Stromal cell of bone marrow (primary cell): Measurements from ENCODE around the gene CFAP221.
"Not testable (repeated sequence)": the region's sequence is repeated elsewhere in the genome, so short reads cannot be mapped to it uniquely, and the experiment has no call there.

Experiments
- DNase-seq: peaks from one replicate; pipeline ENCODE4 v3.0.0-alpha.2; 2012; ENCODE audit warnings: low read depth

CFAP221 gene

DNA sequence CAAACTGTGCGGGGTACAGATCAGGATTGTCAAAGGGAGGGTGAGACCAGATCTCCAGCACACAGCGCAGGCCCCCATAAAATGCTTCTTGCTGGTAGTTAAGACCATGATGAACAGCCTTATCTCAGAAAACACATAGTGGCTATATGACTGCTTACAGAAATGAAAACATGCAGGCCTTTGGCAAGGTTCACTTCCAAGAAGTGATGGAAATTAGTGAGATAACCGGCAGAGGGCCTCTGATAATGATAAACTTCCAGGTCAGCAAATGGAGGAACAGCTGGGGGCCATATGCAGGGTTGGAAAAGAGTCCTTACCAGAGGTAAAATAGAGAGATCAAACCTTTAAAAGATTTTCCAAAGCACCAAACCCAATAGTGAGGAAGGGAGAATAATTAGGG, 46.6 kb downstream of the CFAP221 start:
- DNase-seq = no peak

DNA sequence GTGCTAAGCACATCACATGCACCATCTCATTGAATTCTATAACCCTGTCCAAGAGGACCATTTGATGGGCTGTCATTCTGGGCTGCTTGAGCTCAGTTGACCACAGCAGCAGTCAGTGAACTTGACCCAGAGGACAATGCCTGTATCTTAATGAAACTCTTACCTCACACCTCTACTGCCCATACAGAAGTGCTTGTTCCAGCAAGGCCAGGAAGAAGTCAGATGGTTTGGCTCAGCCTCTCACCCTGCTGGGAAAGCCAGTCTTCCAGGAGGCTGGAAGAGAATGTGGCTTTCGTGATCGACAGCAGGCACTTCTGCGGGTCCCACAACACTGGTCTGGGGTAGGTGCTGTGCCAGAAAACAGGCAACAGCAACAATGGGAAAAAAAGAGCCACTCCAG, 47.3 kb downstream of the CFAP221 start:
- no peak for DNase-seq

DNA sequence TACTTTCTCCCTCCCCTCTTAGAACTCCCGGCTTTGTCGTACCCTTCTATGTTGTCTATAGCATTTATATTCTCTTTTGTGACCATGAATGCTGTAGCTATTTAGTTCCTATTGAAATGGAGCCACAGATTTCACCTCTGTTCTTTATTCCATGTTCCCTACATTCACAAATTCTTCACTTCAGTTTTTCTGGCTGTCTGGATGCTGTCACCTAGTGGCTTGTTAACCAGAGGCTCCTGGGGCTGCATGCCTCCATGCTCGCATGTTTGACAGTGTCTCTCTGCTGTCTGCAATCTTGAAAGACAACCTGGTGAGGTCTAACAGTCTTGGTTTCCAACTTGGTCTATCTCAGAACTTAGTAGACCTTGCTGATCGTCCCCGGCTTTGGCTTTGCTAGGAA, 48.2 kb downstream of the CFAP221 start:
- DNase-seq = no peak

DNA sequence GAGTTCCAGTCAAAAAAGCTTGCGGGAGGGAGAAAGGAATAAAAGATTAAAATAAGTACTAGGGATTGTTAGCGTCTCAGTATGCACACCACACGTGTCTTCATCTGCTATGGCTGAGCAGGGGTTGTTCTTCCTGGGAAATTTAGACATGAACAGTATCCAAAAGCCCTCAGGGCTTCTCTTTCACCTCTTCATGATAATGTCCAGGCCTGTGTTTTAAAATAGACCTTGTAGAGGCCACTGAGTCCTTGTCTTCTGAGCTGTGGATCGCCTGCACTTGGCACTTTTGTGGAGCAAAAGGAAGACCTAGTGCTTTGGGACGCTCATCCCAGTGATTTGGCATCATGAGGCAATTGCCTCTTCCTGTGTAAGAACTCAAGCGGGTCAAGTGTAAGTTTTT, 52.4 kb downstream of the CFAP221 start:
- DNase-seq = no peak

DNA sequence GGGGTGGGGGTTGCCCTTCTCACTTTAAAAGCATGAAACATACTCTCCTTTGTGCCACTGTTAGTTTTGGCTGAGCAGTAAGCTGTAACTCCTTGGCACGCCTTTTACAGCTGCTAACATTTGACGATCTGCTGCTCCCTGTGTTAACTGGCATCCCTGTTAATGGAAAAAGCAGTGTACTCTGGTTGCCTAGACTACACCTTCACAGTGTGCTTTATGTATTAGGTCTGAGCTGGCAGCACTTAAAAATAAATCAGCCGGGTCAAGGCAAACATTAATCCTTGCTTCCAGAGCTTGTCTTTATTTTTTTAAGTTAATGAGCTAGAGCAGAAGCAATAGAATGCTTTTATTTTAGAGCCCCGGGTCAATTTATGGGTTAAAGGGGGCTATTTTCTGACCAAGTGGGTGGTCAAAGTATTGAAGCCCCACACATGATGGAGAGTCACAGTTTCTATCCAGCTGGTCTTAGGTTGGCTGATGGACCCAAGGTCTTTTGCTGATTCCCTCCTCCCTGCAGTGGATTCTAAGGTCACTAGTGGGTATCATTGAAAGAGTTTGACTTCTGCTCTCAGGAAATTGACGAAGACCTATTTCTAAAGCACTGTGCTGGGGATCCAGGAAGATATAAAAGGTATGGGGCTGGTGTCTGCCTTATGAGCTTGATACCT, 54.5 kb downstream of the CFAP221 start:
- DNase-seq = no peak

DNA sequence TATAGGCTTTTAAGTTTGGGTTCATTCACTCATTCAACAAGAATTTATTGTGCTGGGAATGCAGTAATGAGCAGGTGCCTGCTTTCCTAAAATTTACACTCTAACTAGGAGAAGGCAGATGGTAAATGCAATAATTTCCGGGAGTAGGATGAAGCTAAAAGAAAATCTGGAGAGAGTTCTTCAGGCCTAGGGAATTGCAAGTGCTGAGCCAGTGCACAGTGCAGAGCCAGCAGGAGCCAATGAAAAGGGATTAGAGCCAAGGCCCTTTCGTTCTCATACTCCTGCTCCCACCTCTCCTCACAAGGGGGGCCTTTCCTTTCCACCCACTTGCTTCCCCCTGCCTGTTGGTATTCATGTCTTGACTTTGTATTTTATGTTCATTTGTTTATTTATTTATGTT, 55.1 kb downstream of the CFAP221 start:
- DNase-seq = no peak

DNA sequence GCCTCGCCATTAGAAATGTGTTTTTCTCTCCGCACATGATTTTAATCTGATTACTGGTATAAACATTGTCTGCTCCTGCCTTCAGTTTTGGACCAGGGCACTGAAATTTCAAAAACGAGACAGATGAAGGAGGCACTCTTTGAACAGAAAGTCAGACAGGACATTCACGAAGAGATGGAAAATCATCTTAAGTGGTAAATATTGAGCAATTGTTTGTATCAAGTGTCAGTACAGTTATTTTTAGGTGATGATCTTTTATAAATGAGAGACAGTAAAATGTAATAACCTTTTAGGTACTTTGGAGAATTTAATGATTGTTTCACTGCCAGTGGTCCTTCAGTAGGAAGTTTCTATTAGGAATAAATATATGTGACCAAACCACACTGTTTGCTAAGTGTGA, 60.8 kb downstream of the CFAP221 start:
- no peak for DNase-seq

DNA sequence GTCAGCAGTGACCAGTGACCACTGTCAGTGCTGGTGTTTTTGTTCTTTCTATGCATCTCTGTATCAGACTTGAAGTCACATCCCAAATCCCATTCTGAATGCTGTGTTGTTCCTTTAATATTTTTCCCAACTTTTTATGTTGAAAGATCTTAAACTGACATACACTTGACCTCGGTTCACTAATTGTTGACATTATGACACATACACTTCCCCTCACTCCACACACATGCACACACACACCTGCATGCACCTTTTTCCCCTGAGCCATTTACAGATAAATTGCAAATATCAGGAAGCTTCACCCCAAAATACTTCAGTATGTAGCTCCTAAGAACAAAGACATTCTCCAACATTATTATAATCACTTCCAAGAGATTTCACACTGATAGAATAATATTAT, 62.4 kb downstream of the CFAP221 start:
- no peak for DNase-seq

DNA sequence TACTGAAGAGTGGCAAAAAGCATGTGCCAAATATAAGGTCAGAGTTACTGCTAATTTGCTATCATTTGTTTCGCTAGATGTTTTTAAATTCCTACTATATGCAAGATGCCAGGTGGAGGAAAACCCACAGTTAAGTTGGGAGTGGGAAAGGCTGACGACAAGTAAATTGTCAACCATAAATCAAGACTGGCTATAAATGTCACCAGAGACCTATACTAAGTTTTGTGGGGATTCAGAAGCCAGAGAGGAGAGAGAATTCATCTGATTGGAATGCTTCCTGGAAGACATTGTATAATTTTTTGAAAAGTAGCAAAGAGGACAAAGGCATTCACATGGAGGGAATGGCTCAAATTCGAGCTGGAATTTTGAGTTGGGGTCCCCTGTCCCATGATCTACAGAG, 64.3 kb downstream of the CFAP221 start:
- no peak for DNase-seq

DNA sequence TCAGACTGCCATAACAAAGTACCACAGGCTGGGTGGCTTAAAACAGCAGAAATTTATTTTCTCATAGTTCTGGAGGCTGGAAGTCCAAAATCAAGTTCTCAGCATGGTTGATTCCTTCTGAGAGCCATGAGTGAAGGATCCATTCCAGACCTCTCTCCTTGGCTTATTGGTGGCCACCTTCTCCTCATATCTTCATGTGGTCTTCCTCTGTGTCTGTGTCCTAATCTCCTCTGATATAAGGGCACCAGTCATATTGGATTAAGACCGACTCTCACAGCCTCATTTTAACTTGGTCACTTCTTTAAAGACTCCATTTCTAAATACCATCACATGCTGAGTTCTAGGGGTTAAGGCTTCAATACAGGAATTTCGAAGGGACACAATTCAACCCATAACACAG, 65.1 kb downstream of the CFAP221 start:
- no peak for DNase-seq

DNA sequence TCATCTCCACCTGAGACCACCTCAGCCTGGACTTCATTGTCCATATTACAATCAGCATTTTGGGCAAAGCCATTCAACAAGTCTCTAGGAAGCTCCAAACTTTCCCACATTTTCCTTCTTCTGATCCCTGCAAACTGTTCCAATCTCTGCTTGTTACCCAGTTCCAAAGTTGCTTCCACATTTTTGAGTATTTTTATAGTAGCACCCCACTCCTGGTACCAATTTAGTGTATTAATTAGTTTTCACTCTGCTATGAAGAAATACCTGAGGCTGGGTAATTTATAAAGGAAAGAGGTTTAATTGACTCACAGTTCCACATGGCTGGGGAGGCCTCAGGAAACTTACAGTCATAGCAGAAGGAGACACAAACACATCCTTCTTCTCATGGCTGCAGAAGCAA, 69.9 kb downstream of the CFAP221 start:
- DNase-seq = not testable (repeated sequence)

DNA sequence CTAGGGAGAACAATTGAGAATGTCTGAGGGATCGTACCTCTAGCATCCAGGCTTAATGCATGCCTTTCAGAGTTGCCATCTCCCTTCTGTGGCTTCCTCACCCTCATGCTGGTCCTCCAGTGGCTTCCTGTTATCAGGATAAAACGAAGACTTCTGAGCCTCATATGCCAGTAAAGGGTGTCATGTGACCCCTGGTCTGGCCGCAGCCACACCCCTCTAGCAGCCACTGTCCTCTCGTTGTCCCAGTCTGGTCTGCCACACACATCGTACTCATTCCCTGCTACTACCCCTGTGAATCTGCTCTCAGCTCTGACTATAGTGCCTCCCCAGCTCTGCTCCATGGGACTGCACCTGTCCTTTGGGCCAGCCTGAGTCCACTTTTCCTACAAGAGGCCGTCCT, 72.2 kb downstream of the CFAP221 start:
- DNase-seq = no peak

DNA sequence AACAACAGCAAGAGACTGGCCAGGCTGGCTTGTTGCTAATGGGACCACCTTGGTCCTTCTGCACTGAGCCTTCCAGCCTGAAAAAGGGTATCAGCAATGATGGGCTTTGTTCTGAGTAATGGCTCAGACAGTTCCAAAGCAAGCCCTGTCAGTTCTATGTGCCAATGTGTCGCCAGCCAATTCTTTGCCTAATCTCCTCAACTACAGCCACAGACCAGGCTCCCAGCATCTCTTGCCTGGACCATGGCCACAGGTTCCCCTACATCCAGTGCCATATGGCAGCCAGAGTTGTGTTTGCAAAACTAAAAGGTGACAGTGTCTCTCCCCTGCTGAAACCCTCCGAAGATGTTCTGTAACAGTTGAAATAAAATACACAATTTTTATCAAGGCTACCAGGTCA, 73.2 kb downstream of the CFAP221 start:
- DNase-seq = no peak

DNA sequence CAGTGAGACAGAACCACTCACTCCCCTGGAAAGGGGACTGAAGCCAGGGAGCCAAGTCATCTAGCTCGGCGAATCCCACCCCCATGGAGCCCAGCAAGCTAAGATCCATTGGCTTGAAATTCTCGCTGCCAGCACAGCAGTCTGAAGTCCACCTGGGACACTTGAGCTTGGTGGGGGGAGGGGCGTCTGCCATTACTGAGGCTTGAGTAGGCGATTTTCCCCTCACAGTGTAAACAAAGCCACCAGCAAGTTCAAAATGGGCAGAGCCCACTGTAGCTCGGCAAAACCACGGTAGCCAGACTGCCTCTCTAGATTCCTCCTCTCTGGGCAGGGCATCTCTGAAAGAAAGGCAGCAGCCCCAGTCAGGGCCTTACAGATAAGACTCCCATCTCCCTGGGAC, 74.5 kb downstream of the CFAP221 start:
- not testable (repeated sequence) for DNase-seq

DNA sequence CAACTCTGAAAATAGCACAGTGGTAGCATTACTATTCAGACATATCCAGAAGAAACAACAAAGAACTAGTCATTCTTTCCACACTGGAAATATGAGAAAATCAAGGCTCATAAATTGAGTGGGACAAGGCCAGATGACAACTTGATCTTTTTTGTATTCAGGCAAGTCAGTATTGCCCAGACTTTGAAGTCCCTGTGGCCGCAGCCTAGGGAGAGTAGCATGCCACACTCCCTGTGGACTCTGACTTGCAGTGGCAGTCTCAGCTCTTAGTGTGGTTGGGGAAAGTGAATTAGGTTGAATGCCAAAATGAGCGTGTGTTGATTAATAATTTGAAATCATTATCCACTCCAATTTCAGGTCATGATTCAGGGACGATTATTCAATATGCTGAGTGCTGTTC, 81.0 kb downstream of the CFAP221 start:
- DNase-seq = no peak

DNA sequence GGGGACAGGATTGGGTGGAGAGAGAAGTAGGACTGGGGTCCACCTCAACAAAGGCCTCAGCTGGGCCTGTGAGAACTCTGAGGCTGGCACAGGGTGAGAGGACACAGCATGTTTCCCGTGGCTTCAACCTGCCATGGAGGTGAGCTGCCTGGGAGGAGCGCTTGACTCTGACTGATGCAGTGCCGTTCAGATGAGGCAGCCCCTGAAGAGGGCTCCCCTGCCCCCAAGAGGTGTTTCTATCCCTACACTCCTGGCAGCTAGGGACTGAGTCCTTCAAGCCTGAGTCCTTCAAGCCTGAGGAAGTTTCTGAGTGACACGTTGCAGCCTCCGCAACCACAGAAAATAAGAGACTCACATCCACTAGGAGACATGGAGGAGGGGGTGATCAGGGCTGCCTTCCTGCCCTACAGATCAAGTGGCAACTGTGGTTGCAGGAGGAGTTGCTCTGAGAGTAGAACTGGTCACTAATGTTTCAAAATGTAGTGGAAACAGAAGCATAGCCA, 85.1 kb downstream of the CFAP221 start:
- no peak for DNase-seq

DNA sequence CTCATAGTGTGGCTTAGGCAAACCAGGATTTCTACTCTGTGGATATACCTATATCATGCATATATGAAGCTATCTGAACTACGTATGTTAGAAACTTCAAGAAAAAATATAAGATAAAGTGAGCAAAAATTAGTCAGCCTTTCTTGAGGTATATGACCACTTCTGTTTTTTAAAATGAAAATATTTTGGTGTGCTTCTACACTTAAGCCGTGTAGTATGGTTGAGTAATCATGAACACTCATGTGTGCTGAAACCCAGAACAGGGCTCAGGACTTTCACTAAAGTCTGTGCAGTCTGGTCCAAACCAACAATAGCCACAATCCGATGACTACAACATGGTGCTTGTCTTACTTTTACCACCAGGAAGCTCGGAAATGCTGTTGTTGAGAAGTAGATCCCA, 85.9 kb downstream of the CFAP221 start:
- DNase-seq = no peak

DNA sequence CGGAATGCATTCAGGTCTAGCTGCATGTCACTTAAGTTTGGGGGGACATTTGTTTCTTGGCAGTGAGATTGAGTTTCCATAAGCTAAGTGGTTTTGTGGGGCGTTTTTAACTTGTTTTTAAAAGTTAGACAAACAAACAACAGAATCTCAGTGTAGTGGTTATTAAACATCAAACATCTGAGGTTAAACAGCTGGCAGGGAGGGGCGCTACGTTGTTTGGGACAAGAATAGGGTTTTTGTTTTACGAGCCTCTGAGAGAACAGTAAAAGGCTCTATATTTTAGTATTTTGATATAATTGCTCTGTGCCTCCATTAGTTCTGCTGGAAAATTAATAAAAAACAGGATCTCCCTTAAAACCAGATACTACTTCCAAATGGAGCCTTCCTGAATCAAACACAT, 93.1 kb downstream of the CFAP221 start:
- DNase-seq = no peak

DNA sequence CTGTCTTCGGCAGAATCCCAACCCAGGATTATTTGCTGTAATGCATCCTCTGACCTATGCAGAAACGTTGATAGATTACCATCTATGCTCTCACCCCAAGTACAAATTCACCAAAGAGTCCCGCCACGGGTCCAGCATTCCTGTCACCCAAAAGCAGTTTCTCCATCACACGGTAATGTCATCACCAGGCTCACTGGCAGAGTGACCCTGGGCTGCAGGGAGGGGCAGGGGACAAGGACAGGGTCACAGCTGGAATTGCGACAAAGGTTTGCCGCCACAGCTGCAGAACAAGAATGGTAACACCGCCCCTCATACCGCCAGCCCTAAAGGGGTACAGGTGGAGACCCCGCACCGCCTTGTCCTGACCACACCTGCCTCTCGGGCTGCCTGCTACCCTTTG, 94.0 kb downstream of the CFAP221 start:
- DNase-seq = no peak

DNA sequence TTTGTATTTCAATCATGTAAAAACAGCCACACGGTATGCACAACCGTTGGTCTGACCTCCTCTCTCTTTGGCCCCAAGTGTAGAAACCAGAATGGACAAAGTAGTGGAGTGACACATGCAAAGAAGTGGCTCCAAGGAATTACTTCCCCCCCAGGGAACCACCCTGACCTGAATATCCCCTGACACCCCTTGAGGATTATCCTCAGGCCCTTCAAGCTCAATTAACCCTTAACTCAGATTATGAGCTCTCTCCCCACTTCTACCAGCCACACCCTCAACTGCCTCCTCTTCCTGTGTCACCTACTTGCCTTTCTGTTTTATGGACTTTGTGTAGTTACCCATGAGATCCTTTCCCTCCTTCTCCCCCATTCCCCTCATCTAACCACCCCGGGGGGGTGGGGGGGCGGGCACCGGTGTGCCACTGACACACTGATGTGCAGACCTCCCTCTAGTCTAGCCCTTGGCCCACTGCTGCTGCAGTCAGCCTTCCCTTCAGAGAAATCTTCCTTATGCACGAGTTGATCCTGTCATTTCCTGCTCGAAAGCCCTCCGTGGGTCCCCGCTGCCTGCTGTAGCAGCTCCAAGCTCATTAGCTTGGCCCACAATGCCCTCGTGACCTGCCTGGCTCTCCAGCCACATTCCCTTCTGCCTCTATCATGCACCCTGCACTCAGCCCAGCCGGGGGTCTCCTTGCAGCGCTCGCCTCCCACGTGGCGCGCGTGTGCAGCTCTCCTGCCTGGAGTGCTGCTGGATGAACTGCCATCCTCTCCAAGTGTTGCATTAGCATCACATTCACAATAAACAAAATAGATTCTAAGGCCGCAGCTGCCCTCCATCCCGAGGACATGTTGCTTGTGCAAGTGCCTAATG, 94.7 kb downstream of the CFAP221 start:
- no peak for DNase-seq

DNA sequence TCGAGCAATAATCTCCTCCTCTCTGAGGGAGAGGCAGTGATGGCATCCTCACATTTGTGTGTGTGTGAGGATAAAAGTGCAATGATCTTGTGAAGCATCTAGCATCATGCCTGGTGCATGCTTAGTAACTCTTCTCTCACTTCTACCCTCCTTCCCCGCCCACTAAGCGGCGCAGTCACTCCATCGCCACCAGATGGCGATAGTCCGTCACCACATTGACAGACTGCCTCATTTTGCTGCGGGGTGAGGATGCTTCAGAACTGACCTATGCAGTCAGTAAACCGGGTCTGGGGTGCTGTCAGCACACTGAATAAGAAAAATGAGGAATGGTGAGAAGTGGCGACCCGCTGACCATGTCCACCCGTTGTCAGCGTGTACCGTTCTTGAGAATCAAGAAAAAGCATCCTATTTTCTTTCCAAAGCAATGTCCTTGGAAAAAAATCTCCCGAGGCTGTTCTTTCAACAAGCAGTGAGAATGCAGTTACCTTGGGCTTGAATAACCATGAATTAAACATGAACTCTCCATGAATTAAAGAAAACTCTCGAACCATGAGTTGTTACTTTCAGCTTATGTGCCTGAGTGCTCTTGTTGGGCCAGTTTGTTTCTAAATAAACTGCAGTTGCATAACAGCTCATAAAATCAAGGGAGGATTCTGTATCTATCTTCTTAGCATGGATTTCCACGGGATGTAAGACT, 97.5 kb downstream of the CFAP221 start:
- DNase-seq = peak; percentile 54

DNA sequence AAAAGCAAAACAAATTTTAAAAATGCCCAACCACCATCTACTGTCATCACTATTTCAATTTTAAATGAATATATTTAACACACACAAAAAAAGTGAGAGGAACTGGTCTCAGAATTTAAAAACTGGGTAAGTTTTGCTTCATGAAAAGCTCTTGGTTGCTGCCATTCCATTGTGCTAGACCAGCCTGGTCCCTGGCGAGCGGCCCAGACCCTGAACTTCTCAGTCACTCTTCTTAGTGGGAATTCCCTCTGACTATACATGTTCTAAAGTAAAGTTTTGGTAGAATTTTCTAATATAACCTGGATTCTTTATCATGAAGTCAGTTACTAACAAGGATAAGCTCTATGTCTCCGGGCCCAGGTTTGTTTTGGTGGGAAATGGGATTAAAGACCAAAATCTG, 99.9 kb downstream of the CFAP221 start:
- DNase-seq = no peak
